ENCODE measurements around the gene MYO3B.

Gene MYO3B

DNA sequence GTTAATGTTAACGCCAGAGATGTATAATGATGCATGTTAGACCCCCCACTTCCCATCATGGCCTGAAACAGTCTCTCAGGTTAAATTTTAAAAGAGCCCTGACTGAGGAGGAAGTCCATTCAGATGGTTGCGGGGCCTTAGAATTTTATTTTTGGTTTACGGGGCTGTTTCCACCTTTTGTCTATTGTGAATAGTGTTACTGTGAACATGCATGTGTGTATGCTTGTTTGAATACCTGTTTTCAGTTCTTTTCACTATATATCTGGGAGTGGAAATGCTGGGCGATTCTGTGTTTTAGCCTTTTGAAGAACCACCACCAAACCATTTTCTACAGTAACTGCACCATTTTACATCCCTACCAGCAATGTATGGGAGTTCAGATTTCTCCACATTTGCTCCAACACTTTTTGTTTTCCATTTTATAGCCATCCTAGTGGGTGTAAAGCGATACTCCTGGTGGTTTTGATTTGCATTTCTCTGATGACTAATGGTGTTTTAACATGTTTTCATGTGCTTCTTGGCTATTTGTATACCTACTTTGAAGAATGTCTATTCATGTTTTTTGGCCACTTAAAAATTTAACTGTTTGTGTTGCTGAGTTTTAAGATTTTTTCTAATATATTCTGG, 133.0 kb downstream of the MYO3B start:
- in situ Hi-C loops (cut with MboI; ENCODE audit: low sequenced_read_pairs, unreplicated experiment) = no loop called here
- TF ChIP-seq, protein P1, sequence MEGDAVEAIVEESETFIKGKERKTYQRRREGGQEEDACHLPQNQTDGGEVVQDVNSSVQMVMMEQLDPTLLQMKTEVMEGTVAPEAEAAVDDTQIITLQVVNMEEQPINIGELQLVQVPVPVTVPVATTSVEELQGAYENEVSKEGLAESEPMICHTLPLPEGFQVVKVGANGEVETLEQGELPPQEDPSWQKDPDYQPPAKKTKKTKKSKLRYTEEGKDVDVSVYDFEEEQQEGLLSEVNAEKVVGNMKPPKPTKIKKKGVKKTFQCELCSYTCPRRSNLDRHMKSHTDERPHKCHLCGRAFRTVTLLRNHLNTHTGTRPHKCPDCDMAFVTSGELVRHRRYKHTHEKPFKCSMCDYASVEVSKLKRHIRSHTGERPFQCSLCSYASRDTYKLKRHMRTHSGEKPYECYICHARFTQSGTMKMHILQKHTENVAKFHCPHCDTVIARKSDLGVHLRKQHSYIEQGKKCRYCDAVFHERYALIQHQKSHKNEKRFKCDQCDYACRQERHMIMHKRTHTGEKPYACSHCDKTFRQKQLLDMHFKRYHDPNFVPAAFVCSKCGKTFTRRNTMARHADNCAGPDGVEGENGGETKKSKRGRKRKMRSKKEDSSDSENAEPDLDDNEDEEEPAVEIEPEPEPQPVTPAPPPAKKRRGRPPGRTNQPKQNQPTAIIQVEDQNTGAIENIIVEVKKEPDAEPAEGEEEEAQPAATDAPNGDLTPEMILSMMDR (IDR thresholded peaks at IDR 0.05; ENCODE audit: borderline replicate concordance, control extremely low read depth, extremely low read depth, insufficient read depth, missing control alignments) = no peak
- no peak for DNase-seq (ENCODE audit: low spot score)

DNA sequence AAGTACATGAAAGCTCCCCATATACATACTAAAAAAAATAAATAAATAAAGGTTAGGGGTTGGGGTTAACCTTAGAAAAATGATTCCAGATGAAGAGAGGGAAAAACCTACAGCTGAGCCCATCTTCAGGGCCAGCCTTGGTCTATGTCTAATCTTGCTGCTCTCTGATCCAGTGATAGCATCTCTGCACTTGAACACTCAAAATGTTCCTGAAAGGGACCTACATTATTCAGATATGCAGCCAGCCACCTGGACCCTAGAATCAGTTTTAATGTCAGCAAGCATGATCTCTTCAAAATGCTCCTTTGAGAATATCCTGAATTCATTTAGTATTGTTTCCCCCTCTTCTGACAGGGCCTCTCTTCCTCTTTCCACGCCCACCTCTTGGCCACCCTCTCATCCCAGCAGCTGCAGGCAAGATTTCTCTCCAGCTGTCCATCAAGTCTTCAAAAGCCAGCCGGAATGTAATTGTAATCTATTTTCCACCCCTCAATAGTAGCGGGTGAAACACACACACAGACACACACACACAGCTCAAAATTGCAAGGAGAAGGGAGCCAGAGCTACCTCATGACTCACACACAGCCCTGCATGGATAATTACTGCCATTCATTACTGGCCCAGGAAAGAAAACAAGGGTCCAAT, 135.5 kb downstream of the MYO3B start:
- no peak for DNase-seq (ENCODE audit: low spot score)
- in situ Hi-C loops (cut with MboI; ENCODE audit: low sequenced_read_pairs, unreplicated experiment) = no loop called here
- TF ChIP-seq, protein P1 (IDR thresholded peaks at IDR 0.05; ENCODE audit: borderline replicate concordance, control extremely low read depth, extremely low read depth, insufficient read depth, missing control alignments) = no peak

DNA sequence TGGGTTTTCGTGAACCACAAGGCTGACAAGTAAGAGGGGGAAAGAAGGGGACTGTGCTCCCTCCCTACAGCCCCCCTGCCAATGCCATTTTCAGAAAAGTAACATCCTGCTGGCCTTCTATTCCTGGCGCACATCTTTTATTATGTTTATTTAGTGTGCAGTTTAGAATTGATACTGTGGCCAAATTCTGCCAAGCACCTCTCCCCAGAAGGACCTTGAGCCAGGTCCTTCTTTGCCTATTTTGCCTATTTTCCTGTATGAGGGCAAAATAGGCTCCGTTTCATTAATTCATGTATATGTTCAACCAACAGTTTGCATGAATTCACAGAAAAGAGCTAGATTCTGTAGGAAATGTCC, 136.0 kb downstream of the MYO3B start:
- TF ChIP-seq, protein P1 (IDR thresholded peaks at IDR 0.05; ENCODE audit: borderline replicate concordance, control extremely low read depth, extremely low read depth, insufficient read depth, missing control alignments) = no peak
- DNase-seq (ENCODE audit: low spot score) = no peak
- in situ Hi-C loops (cut with MboI; ENCODE audit: low sequenced_read_pairs, unreplicated experiment) = no loop called here

DNA sequence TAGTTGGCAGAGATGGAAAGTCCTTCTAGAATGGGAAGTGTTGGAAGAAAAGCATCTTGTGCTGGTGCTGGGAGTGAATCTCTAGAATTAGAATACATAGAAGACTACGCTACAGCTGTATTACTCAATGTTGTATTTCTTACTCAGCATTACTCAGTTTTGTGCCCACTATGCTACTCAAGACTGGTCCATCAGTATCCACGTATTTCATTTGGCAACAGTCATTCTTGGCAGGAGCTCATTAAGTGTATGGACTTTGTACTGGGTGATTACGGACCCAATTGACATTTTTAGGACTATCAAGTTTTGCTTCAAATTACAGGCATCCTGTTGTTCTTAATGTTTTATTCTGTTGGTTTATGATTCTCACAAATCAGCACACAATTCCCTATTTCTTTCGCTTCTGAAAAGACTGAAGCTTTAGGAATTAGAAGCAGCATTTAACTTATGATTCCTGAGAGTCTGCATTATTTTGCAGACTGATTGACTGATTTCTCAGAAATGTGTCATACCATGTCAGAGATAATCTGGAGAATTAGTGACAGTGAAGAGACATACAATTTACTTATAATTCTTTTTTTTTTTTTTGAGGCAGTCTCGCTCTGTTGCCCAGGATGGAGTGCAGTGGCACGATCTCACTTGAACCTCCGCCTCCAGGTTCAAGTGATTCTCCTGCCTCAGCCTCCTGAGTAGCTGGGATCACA, 136.9 kb downstream of the MYO3B start:
- TF ChIP-seq, protein P1 (IDR thresholded peaks at IDR 0.05; ENCODE audit: borderline replicate concordance, control extremely low read depth, extremely low read depth, insufficient read depth, missing control alignments) = no peak
- DNase-seq (ENCODE audit: low spot score) = no peak
- in situ Hi-C loops (cut with MboI; ENCODE audit: low sequenced_read_pairs, unreplicated experiment) = no loop called here

DNA sequence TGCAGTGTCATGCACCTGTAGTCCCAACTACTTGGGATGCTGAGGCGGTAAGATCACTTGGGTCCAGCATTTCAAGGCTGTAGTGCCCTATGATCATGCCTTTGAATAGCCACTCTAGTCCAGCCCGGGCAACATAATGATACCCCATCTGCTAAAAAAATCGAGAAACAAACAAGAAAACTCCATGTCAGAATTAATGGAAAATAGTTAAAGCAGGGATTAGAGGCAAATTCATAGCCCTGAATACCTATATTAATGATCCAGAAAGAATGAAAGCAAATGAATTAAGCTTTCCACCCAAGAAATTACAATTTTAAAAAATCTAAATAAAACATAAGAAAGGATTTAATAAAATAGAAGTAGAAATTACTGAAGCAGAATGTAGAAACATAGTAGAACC, 143.0 kb downstream of the MYO3B start:
- in situ Hi-C loops (cut with MboI; ENCODE audit: low sequenced_read_pairs, unreplicated experiment) = no loop called here
- no peak for DNase-seq (ENCODE audit: low spot score)
- TF ChIP-seq, protein P1 (IDR thresholded peaks at IDR 0.05; ENCODE audit: borderline replicate concordance, control extremely low read depth, extremely low read depth, insufficient read depth, missing control alignments) = no peak

DNA sequence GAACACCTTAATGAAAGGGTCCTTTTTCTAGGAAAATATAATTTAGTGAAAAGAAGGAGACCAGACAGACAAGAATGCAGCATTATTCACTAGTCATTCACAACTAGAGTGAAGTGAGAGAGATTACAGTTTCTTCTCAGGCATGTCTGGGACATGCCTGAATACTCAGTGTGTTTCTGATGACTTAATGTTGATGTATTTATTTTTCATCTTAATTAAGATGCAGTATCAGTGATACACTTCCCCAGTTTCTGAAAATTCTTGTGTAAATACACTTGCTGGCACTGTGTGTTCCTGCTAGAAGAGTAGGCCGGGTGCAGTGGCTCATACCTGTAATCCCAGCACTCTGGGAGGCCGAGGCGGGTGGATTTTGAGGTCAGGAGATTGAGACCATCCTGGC, 143.6 kb downstream of the MYO3B start:
- no peak for DNase-seq (ENCODE audit: low spot score)
- TF ChIP-seq, protein P1 (IDR thresholded peaks at IDR 0.05; ENCODE audit: borderline replicate concordance, control extremely low read depth, extremely low read depth, insufficient read depth, missing control alignments) = no peak
- in situ Hi-C loops (cut with MboI; ENCODE audit: low sequenced_read_pairs, unreplicated experiment) = no loop called here
